ENCODE data around the gene BTBD18.
A peak's percentile ranks its signal among the peaks of the same experiment; 100 is the strongest.

- TF ChIP-seq, protein P1, sequence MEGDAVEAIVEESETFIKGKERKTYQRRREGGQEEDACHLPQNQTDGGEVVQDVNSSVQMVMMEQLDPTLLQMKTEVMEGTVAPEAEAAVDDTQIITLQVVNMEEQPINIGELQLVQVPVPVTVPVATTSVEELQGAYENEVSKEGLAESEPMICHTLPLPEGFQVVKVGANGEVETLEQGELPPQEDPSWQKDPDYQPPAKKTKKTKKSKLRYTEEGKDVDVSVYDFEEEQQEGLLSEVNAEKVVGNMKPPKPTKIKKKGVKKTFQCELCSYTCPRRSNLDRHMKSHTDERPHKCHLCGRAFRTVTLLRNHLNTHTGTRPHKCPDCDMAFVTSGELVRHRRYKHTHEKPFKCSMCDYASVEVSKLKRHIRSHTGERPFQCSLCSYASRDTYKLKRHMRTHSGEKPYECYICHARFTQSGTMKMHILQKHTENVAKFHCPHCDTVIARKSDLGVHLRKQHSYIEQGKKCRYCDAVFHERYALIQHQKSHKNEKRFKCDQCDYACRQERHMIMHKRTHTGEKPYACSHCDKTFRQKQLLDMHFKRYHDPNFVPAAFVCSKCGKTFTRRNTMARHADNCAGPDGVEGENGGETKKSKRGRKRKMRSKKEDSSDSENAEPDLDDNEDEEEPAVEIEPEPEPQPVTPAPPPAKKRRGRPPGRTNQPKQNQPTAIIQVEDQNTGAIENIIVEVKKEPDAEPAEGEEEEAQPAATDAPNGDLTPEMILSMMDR (IDR thresholded peaks at IDR 0.05): peak in 3 of 7 experiments; percentile 16 to 22 (median 20)
- TF ChIP-seq POLR2AphosphoS5 (IDR thresholded peaks at IDR 0.05) (peak in 1 of 3 donors; percentile 26), POLR2A (IDR thresholded peaks at IDR 0.05) (no peak)
Observed at GRCh38 chr11:57763568-57763967, 11.9 kb upstream of the BTBD18 start.
